Urinary bladder (tissue), 4 donors: ENCODE results near the gene HYAL2. TPM values are rescaled to one million over a fixed set of nuclear protein-coding genes. Genes with fewer than 3 reads are reported as not detected.
"Not testable (repeated sequence)": the region's sequence is repeated elsewhere in the genome, so short reads cannot be mapped to it uniquely, and the experiment has no call there.

Experiments used
- DNase-seq: peaks from one replicate; pipeline ENCODE4 v3.0.0-alpha.2; 2015; ENCODE audit errors: extremely low spot score
- H3K27ac ChIP-seq: one replicate; pipeline ENCODE4 v1.5.1; 2013; ENCODE audit warnings: low read depth, mild to moderate bottlenecking, moderate library complexity
- H3K36me3 ChIP-seq: one replicate; pipeline ENCODE4 v1.6.1; 2013; ENCODE audit warnings: mild to moderate bottlenecking, moderate library complexity; ENCODE audit not compliant: insufficient read depth
- H3K4me1 ChIP-seq: one replicate; pipeline ENCODE4 v1.6.1; 2013; ENCODE audit warnings: mild to moderate bottlenecking, moderate library complexity; ENCODE audit not compliant: insufficient read depth
- H3K4me3 ChIP-seq: one replicate; pipeline ENCODE4 v1.5.1; 2013; ENCODE audit warnings: low read depth, low read length
- WGBS: extraction: QIAGEN DNeasy Blood & Tissue Kit; methylation state at CpG from one replicate; pipeline ENCODE4 v1.1.7; 2013; 5-methylcytosine and 5-hydroxymethylcytosine counted together
- polyA plus RNA-seq: library from polyadenylated mRNA; stranded (reverse); fragments of 200-250 nt; gene quantifications from one replicate; pipeline ENCODE4 v1.2.3, GENCODE V29; 2013
- total RNA-seq: library from RNA; depleted of rRNA; stranded (reverse); fragments of >200 nt; gene quantifications from one replicate; pipeline ENCODE4 v1.2.3, GENCODE V29; 2014
- donor health status: healthy with polysubstance abuse.
- donor health status: healthy.

HYAL2 gene
- total and polyA plus RNA-seq, 2 donors, result 44.0 to 121 TPM

DNA sequence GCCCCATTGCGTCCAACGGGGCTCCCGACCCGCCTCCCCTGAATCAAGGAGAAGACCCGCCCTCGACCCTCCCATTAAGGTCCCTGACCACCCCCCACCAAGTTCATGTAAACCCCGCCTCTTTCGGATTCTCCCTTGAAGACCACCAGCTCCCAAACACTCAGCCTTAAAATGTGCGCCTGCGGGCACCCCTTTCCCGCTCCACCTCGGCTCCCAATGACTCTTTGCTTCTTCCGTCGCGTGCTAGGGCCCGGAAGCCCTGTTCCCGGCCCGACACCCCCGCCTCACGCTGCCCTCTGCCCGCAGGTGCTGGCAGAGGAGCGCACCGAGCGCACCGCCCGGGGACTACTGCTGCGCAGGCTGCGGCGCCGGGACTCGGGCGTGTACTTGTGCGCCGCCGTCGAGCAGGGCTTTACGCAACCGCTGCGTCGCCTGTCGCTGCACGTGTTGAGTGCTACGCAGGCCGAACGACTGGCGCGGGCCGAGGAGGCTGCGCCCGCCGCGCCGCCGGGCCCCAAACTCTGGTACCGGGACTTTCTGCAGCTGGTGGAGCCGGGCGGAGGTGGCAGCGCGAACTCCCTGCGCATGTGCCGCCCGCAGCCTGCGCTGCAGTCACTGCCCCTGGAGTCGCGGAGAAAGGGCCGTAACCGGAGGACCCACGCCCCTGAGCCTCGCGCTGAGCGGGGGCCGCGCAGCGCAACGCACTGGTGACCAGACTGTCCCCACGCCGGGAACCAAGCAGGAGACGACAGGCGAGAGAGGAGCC is 46.4 kb downstream of the HYAL2 start:
- WGBS, result 57% methylated on average over 79 of the region's 79 CpGs
- Histone ChIP-seq H3K27ac (no peak overlapping the region), H3K36me3 (no peaks in the 10 kb centered on the region), H3K4me3 (no peak overlapping the region), H3K4me1 (no peaks in the 10 kb centered on the region)
- DNase-seq, result no peak

DNA sequence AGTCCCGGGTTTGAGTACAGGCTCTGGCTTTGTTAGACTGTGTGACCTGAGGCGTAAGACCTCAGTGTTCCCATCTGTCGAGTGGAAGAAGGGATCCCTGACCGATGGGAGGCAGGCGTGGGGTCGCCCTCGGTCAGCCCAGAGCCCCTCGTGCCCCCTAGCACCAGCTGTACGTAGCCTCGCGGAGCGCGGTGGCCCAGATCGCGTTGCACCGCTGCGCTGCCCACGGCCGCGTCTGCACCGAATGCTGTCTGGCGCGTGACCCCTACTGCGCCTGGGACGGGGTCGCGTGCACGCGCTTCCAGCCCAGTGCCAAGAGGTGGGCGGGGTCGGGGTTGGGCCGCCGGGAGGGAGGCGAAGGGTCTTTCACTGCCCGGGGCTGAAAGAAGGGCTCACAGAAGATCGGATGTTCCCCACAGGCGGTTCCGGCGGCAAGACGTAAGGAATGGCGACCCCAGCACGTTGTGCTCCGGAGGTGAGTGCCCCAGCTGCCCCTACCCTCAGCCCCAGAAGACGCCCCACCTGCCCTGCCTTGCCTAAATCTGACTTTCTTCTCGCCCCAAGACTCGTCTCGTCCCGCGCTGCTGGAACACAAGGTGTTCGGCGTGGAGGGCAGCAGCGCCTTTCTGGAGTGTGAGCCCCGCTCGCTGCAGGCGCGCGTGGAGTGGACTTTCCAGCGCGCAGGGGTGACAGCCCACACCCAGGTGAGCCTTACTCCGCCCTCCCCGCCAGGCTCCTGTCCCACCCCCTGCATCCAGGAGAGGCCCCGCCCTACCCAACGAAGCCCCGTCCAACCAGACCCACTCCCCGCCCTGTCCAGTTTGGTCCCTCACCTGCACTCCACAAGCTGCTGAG is 47.2 kb downstream of the HYAL2 start:
- H3K4me1 ChIP-seq, result no peaks in the 10 kb centered on the region
- no peak for DNase-seq
- no peaks in the 10 kb centered on the region for H3K36me3 ChIP-seq
- no peak overlapping the region for H3K4me3 ChIP-seq
- 51% methylated on average over 65 of the region's 65 CpGs for WGBS
- no peak overlapping the region for H3K27ac ChIP-seq

DNA sequence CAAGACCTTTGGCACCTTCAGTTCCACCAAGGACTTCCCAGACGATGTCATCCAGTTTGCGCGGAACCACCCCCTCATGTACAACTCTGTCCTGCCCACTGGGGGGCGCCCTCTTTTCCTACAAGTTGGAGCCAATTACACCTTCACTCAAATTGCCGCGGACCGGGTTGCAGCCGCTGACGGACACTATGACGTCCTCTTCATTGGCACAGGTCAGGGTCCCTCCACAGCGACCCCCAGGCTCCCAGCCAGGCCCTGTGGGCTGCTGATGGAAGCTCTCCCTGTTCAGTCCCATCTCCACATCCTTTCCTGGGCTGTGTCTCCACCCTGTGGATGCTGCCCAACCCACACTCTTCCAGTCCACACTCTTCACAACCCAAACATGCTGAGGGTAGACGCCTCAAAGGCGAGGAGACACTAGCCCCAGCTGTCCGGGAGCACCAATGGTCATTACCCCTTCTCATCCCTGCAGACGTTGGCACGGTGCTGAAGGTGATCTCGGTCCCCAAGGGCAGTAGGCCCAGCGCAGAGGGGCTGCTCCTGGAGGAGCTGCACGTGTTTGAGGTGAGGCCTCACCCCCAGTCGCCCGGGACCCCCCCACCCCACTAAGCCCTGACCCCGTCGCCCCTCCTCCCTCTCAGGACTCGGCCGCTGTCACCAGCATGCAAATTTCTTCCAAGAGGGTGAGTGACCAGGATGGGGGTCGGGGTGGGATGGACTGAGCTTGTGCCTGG is 48.0 kb downstream of the HYAL2 start:
- H3K4me3 ChIP-seq, result no peak overlapping the region
- no peak for DNase-seq
- H3K36me3 ChIP-seq, result no peaks in the 10 kb centered on the region
- no peak overlapping the region for H3K27ac ChIP-seq
- no peaks in the 10 kb centered on the region for H3K4me1 ChIP-seq
- WGBS, result 47% methylated on average over 26 of the region's 26 CpGs

DNA sequence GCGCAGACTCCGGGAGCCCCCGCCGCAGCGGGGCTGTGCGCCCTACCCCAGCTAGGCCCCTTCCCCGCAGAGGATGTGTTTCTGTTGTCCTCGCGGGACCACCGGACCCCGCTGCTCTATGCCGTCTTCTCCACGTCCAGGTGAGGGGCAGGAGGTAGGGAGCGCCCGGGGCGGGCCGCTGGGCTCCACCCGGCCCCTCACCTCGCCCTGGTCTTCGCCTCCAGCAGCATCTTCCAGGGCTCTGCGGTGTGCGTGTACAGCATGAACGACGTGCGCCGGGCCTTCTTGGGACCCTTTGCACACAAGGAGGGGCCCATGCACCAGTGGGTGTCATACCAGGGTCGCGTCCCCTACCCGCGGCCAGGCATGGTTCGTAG is 48.9 kb downstream of the HYAL2 start:
- no peak overlapping the region for H3K27ac ChIP-seq
- no peak for DNase-seq
- WGBS, result 56% methylated on average over 31 of the region's 31 CpGs
- H3K4me1 ChIP-seq, result peaks cover 3% of the 10 kb centered on the region
- no peak overlapping the region for H3K4me3 ChIP-seq
- no peaks in the 10 kb centered on the region for H3K36me3 ChIP-seq

DNA sequence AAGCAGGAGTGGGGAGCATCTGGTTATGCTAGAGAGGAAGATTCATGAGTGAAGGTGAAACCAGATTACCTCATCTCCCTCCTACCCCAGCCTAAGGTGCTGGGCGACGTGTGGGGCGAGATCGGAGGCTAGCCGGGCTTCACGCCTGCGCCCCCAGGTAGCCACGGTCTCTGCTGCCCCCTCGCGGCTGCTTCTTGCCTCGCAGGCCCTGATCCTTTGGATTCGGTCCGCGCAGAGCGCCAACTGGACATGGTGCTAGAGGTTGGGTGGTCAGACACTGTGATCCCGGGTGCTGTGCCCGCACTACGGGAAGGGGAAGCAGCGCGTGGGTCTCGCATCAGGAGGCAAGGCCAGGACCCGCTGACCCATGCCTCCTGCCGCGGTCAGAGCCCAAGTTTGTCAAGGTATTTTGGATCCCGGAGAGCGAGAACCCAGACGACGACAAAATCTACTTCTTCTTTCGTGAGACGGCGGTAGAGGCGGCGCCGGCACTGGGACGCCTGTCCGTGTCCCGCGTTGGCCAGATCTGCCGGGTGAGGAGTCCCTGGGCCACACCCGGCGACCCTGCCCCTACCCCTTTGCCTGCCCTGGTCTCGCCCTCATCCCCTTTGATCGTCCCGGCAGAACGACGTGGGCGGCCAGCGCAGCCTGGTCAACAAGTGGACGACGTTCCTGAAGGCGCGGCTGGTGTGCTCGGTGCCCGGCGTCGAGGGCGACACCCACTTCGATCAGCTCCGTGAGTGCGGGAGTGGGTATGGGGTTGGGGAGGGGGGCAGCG is 49.4 kb downstream of the HYAL2 start:
- Histone ChIP-seq H3K36me3 (no peaks in the 10 kb centered on the region), H3K4me1 (peaks cover 3% of the 10 kb centered on the region), H3K27ac (no peak overlapping the region), H3K4me3 (no peak overlapping the region)
- 10% methylated on average over 61 of the region's 61 CpGs for WGBS
- no peak for DNase-seq

DNA sequence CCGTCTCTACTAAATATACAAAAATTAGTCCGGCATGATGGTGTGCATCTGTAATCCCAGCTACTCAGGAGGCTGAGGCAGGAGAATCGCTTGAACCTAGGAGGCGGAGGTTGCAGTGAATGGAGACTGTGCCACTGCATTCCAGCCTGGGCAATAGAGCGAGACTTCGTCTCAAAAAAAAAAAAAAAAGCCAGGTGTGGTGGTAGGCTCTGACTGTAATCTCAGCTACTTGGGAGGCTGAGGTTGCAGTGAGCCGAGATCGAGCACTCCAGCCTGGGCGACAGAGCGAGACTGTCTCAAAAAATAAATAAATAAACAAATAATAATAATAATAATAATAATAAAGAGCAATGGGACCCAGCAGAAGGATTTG is 50.0 kb downstream of the HYAL2 start:
- not testable (repeated sequence) for DNase-seq, H3K27ac ChIP-seq, H3K4me1 ChIP-seq, H3K4me3 ChIP-seq, H3K36me3 ChIP-seq
- 69% methylated on average over 10 of the region's 10 CpGs for WGBS

DNA sequence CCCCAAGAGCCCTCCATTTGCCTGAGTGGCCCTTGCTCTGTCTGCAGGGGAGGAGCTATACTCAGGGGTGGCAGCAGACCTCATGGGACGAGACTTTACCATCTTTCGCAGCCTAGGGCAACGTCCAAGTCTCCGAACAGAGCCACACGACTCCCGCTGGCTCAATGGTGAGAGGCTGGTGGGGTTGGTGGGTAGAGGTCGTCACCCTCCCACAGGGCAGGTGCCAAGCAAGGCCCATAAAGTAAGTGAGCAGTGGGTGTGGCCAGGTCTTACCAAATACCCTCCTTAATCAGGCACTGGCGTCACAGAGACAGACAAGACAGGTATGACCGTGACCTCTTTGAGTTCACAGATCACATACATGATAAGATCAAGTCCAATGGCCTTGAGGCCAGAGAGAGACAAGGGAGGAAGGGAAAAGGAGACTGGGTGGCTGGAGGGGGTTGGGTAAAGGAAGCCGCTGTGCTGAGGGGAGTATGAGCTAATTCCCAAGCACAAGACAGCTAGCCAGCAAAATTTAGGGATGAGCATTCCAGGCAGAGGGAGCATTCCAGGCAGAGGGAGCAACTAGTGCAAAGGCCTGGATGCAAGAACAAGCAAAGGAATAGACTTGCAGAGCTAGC is 51.1 kb downstream of the HYAL2 start:
- Histone ChIP-seq H3K4me1 (peaks cover 3% of the 10 kb centered on the region), H3K27ac (no peak overlapping the region), H3K36me3 (no peaks in the 10 kb centered on the region), H3K4me3 (no peak overlapping the region)
- no peak for DNase-seq
- 77% methylated on average over 10 of the region's 10 CpGs for WGBS

DNA sequence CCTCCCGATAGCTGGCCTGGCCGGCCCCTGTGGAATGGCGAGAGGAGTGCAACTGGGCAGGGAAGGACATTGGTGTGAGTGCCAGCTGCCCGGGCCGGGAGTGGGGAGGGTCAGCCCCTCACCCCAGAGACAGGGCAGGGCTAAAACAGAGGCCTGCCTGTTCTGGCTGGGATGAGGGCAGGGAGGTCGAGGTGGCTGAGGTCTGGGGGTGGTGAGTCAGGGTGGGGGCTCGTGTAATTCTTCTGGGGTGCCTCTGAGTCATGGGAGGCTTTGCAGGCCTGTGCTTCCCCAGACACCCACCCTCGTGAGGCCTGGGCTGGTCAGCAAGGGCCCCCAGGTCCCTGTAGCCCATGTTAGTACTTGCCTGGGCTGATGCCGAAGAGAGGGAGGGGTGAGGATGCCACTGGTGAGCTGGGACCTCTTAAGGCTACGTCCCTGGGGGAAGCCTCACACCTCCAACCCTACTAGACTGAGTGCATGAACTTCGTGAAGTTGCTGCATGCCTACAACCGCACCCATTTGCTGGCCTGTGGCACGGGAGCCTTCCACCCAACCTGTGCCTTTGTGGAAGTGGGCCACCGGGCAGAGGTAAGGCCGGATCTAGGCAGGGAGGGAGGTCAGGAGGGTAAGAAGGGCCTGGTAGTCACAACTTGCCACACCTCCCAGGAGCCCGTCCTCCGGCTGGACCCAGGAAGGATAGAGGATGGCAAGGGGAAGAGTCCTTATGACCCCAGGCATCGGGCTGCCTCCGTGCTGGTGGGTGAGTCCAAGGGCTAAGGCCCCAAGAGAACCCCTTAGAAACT is 51.9 kb downstream of the HYAL2 start:
- no peak overlapping the region for H3K4me3 ChIP-seq
- no peak overlapping the region for H3K27ac ChIP-seq
- WGBS, result 79% methylated on average over 19 of the region's 19 CpGs
- DNase-seq, result no peak
- H3K36me3 ChIP-seq, result no peaks in the 10 kb centered on the region
- H3K4me1 ChIP-seq, result peaks cover 4% of the 10 kb centered on the region

DNA sequence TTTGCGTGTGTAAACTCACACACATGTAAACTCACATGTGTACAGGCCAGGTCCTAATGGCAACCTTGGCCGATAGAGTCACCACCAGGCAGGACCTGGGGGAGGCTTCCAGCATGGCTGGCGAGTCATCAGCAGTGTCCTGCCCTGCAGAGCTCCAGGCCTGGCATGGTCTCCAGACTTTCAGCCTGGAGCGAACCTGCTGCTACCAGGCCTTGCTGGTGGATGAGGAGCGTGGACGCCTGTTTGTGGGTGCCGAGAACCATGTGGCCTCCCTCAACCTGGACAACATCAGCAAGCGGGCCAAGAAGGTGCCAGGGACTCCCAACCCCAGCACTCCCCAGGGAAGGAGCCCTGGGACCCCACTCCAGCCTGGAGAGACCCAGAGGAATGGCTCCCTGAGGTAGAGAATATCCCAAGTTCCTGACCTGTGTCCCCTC is 52.5 kb downstream of the HYAL2 start:
- Histone ChIP-seq H3K4me3 (no peak overlapping the region), H3K27ac (no peak overlapping the region), H3K36me3 (no peaks in the 10 kb centered on the region), H3K4me1 (peaks cover 5% of the 10 kb centered on the region)
- no peak for DNase-seq
- 76% methylated on average over 8 of the region's 8 CpGs for WGBS

DNA sequence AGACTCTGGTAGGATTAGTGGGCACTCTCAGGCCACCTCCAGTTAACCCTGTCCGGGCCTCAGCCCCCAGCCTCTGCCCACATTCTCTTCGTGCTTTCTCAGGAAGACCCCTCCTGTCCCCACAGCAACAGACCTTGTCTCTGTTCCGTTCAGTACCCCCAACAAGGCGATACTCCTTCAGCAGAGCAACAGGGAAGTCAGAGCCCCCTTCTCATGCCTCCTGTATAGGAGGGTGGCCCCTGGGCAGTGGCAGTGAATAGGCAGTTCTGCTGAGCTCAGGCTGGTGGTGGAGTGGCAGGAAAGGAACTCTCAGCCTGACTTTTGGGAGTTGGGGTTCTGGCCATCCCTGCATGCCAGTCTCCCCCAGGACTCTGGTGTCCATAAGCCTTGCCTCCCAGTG is 53.1 kb downstream of the HYAL2 start:
- Histone ChIP-seq H3K36me3 (no peaks in the 10 kb centered on the region), H3K4me1 (peaks cover 5% of the 10 kb centered on the region), H3K4me3 (no peak overlapping the region), H3K27ac (peak overlapping the region; percentile 32)
- DNase-seq, result no peak
- 44% methylated on average over 4 of the region's 4 CpGs for WGBS

DNA sequence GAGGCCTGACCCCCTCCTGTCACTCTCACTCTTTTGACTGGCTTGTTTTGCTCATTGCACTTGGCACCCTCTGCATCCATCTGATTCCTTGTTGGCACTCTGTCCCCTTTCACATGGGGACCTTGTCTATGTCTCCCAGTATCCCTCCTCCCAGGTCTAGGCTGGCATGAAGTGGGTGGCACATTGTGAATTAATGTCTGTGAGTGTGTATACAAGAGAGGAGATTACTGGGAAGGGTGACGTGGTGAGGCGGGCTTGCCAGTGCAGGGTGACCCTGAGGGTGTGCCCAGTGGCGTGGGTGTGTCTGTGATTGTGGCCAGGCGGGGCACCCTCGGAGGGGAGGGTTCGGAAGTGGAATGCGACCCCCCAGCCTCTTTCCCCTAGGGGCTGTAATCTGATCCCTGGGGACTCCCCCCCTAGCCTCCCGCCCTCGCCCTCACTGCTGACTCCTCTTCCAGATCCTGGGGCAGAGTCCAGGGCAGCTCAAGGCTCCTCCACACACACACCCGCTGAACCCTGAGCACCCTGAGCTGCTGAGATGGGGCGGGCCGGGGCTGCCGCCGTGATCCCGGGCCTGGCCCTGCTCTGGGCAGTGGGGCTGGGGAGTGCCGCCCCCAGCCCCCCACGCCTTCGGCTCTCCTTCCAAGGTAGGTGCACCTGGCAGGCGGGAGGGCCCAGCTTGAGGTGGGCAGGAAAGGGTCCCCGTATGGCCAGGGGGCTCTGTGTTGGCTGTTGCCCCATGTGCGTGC is 53.7 kb downstream of the HYAL2 start, which contains the start of gene SEMA3B:
Gene SEMA3B, plus strand, starts transcription at position 445 of the 749 bp plus-strand sequence. Its CDS starts 94 bp downstream, at position 539.
- Histone ChIP-seq H3K4me3 (peak within 1 kb of the TSS; percentile 34), H3K27ac (peak within 1 kb of the TSS; percentile 66), H3K4me1 (peaks cover 5% of the 10 kb centered on the region), H3K36me3 (no peaks in the 10 kb centered on the region)
- 28% methylated on average over 21 of the region's 21 CpGs for WGBS
- DNase-seq, result no peak
